ENCODE data around the gene ZNF579.

Gene ZNF579

GRCh38 chr19:55614711-55615542 lies 34.3 kb upstream of the ZNF579 start:
- Histone ChIP-seq H3K36me3 (replicated peaks) (peaks cover 30% of the 10 kb centered on the region), H3K4me3 (ENCODE audit: low read depth, low read length) (no peak overlapping the region), H3K27ac (no peak overlapping the region), H3K27me3 (replicated peaks) (no peaks in the 10 kb centered on the region)
- no peak for TF ChIP-seq CTCF (IDR thresholded peaks at IDR 0.05; ENCODE audit: low read depth, low read length, missing control alignments)
- in situ Hi-C loops (cut with HindIII; ENCODE audit: low pct_ligation_motif_present, low sequenced_read_pairs), result loop anchor here (25.0 kb wide), 1 partner anchor 228 kb away; the partner anchor contains the start of genes RPL28, TMEM190 and TMEM238
- DNase-seq, result no peak

DNA sequence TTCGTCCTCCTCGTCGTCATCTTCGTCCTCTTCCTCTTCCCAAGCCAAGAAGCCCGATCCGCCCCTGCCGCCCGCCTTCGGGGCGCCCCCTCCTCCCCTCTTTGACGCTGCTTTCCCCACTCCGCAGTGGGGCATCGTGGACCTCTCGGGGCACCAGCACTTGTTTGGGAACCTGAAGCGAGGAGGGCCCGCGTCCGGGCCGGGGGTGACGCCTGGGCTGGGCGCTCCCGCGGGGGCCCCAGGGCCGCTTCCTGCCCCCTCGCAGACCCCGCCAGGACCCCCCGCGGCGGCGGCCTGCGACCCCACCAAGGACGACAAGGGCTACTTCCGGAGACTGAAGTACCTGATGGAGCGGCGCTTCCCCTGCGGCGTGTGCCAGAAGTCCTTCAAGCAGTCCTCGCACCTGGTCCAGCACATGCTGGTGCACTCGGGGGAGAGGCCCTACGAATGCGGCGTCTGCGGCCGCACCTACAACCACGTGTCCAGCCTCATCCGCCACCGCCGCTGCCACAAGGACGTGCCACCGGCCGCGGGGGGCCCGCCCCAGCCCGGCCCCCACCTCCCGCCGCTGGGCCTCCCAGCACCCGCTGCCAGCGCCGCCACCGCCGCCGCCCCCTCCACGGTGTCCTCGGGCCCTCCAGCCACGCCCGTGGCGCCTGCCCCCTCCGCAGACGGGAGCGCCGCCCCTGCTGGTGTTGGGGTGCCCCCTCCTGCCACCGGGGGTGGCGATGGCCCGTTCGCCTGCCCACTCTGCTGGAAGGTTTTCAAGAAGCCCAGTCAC lies 33.5 kb upstream of the ZNF579 start:
- in situ Hi-C loops (cut with HindIII; ENCODE audit: low pct_ligation_motif_present, low sequenced_read_pairs), result loop anchor here (25.0 kb wide), 1 partner anchor 227 kb away; the partner anchor contains the start of genes RPL28, TMEM190 and TMEM238
- peaks cover 35% of the 10 kb centered on the region for H3K36me3 ChIP-seq (replicated peaks)
- no peak for TF ChIP-seq CTCF (IDR thresholded peaks at IDR 0.05; ENCODE audit: low read depth, low read length, missing control alignments)

DNA sequence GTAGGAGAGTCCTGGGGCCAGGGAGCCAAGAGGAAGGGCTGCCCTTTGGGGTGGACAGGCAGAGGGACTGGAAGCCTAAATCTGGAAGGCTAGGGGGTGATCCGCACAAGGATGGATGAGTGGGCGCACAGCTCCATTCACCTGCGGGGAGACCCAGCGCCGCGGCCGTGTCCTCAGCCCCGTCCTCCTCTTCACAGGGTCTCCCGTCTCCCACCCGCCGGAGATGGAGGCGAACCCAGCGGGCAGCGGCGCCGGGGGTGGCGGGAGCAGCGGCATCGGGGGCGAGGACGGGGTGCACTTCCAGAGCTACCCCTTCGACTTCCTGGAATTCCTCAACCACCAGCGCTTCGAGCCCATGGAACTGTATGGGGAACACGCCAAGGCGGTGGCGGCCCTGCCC lies 32.7 kb upstream of the ZNF579 start:
- Histone ChIP-seq H3K27ac (no peak overlapping the region), H3K27me3 (replicated peaks) (no peaks in the 10 kb centered on the region), H3K4me3 (ENCODE audit: low read depth, low read length) (no peak overlapping the region), H3K36me3 (replicated peaks) (peaks cover 35% of the 10 kb centered on the region)
- in situ Hi-C loops (cut with HindIII; ENCODE audit: low pct_ligation_motif_present, low sequenced_read_pairs), result loop anchor here (25.0 kb wide), 1 partner anchor 226 kb away; the partner anchor contains the start of genes RPL28, TMEM190 and TMEM238
- DNase-seq, result no peak
- no peak for TF ChIP-seq CTCF (IDR thresholded peaks at IDR 0.05; ENCODE audit: low read depth, low read length, missing control alignments)

More for the DNA sequence above, 33.5 kb upstream of the ZNF579 start:
- no peaks in the 10 kb centered on the region for H3K27me3 ChIP-seq (replicated peaks)
- no peak overlapping the region for H3K4me3 ChIP-seq (ENCODE audit: low read depth, low read length)
- no peak overlapping the region for H3K27ac ChIP-seq
- DNase-seq, result no peak

GRCh38 chr19:55611983-55612645 lies 31.5 kb upstream of the ZNF579 start:
- H3K27ac ChIP-seq, result no peak overlapping the region
- TF ChIP-seq CTCF (IDR thresholded peaks at IDR 0.05; ENCODE audit: low read depth, low read length, missing control alignments), result no peak
- no peak for DNase-seq
- no peaks in the 10 kb centered on the region for H3K27me3 ChIP-seq (replicated peaks)
- H3K4me3 ChIP-seq (ENCODE audit: low read depth, low read length), result no peak overlapping the region
- H3K36me3 ChIP-seq (replicated peaks), result peaks cover 25% of the 10 kb centered on the region
- in situ Hi-C loops (cut with HindIII; ENCODE audit: low pct_ligation_motif_present, low sequenced_read_pairs), result loop anchor here (25.0 kb wide), 1 partner anchor 225 kb away; the partner anchor contains the start of genes RPL28, TMEM190 and TMEM238

DNA sequence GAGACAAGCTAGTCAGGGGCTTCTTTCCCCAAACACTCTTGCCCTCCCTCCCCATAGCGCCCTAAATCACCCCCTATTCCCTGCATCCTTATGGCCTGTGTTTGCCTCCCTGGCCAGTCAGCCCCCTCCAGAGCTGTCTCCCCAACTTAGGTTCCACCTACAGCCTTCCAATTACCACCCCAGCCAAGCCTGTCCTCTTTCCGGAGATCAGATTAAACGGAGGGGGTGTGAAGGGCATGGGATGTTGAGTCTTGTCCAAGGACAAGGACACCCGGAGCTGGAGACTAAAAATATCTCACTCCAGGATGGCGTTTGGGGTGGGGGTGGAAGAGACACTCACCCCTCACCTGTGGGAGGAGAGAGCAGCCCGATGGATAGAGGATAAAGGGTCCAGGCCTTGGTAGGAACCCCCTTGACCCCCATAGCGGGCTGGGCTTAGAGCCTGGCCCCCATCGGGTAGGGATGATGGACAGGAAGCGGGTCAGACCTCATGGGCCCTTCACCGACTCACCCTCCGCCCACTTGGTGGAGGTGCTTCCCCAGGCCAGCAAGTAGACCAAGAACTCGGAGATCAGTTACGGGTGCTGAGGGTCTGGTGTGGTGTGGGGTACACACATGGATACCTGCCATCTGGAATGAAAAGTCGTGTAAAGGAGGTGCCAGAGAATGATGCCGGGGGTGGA lies 30.8 kb upstream of the ZNF579 start:
- no peak for DNase-seq
- Histone ChIP-seq H3K4me3 (ENCODE audit: low read depth, low read length) (no peak overlapping the region), H3K27ac (no peak overlapping the region), H3K36me3 (replicated peaks) (peaks cover 24% of the 10 kb centered on the region), H3K27me3 (replicated peaks) (no peaks in the 10 kb centered on the region)
- in situ Hi-C loops (cut with HindIII; ENCODE audit: low pct_ligation_motif_present, low sequenced_read_pairs), result loop anchor here (25.0 kb wide), 1 partner anchor 224 kb away; the partner anchor contains the start of genes RPL28, TMEM190 and TMEM238
- no peak for TF ChIP-seq CTCF (IDR thresholded peaks at IDR 0.05; ENCODE audit: low read depth, low read length, missing control alignments)

Data from brain microvascular endothelial cell (primary cell).